Panc1 (cell line): ENCODE measurements around the gene TCF3.

Experiments
- CTCF ChIP-seq: fragments of 450-650 bp; IDR thresholded peaks from 2 replicates; pipeline ENCODE4 v1.5.1; 2017; ENCODE audit warnings: mild to moderate bottlenecking
- POLR2AphosphoS5 ChIP-seq: IDR thresholded peaks from 2 replicates; pipeline ENCODE4 v1.6.1; 2012; ENCODE audit warnings: mild to moderate bottlenecking, low read depth, low read length, moderate library complexity

- TF ChIP-seq CTCF (no peak), POLR2AphosphoS5 (no peak)
Observed at GRCh38 chr19:1632462-1633268, 19.8 kb downstream of the TCF3 start.
